ENCODE results near the gene NEDD4.
"Not testable (repeated sequence)": the region's sequence is repeated elsewhere in the genome, so short reads cannot be mapped to it uniquely, and the experiment has no call there.

The NEDD4 gene

DNA sequence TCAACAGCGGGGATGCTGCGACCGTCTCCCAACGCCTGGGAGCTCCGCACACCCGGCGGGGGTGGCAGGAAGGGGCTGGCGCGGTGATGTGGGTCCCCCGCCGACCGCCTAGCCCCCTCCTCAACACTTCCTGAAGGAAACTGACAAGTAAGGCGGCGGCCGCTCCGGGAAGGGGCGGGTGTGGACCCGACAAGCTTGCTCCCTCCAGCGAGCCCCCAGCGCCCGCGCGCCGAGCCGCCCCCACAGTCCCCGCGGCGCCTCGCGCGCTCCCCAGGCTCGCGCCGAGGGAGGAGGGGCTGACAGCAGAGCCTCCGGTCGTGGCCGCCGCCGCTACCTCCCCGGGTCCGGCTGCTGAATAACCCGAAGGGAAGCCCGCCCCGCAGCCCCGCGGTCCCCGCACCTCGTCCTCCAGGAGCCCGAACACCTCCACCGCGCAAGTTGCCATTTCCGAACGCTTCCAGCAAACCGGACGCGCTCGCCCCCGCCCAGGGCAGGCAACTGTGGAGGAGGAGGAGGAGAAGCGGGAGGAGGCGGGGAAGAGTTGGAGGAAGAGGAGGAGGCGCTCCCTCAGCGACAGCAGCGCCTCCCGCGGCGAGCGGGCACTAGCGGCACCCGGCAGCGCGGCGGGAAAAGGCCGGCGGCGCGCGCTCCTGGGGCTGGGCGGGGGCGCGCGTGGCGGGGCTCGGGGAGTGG lies at the start of gene NEDD4:
Gene NEDD4 (minus strand): TSS at position 502 of the 693 bp plus-strand sequence. CDS start 57 bp downstream, at position 445.
- peak; percentile 92 for DNase-seq

- no peak for DNase-seq
Measured at GRCh38 chr15:56042498-56042897, 49.1 kb upstream of the NEDD4 start.

GRCh38 chr15:56042031-56042430 lies 48.6 kb upstream of the NEDD4 start:
- DNase-seq: no peak

GRCh38 chr15:56040081-56041035 lies 46.9 kb upstream of the NEDD4 start:
- no peak for DNase-seq

- DNase-seq: no peak
Measured at GRCh38 chr15:56038707-56039106, 45.3 kb upstream of the NEDD4 start.

GRCh38 chr15:56038015-56038414 lies 44.6 kb upstream of the NEDD4 start:
- DNase-seq: no peak

DNA sequence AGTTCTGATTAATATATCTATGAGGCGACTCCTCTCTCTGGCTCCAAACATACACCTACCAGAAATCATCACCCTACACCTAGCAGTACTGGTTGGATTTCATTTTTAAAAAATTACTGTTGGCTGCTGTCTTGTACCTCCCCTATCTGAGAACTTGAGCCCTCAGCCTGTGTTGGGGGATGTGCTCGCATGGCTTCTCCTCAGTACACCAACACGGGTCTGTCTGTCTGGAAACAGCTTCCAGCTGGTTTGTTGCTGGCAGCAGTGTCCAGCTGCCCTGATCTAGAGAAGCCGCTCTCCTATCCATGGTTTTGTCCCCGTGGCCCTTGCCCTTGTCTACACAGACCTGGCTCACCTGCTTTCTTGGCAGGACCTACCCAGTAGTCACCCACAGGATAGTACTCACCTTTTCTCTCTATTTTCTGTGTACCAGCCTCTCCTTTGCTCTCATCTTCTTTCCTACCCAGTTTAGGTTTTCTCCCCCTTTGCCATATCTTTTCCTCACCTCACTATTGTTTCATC lies 43.2 kb upstream of the NEDD4 start:
- no peak for DNase-seq

- DNase-seq: no peak
Measured at GRCh38 chr15:56035166-56035565, 41.8 kb upstream of the NEDD4 start.

DNA sequence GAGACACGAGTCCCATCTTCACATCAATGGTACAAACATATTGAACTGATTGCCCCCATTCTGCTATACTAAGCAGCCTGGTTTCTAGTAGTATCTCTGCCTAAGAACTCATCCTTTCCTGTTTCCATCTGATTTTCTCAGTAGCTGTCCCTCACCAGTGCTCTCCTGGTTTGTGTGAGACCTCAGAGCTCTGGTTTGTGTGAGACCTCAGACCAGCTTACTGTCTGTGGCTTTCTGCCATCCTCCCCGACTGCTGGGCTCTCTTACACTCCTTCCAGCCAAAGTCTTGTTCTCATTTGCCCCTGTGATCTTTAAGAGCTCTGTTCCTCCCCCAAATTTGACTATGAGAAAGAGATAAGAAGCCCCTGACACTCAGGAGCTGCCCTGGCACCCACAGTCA lies 41.1 kb upstream of the NEDD4 start:
- DNase-seq: no peak

GRCh38 chr15:56032373-56032772 lies 39.0 kb upstream of the NEDD4 start:
- DNase-seq: no peak

DNA sequence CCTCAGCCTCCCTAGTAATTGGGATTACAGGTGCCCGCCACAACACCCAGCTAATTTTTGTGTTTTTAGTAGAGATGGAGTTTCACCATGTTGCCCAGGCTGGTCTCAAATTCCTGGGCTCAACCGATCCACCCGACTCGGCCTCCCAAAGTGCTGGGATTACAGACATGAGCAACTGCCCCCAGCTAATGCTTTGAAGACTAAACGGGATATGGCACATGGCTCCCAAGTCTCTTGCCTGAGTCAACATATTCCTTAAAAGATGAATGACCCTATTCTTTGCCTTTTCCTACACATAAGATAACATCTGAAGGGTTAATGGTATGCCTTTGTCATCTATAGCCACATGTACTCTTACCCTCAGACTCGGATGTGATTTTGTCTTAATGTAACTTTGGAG lies 38.4 kb upstream of the NEDD4 start:
- no peak for DNase-seq

DNA sequence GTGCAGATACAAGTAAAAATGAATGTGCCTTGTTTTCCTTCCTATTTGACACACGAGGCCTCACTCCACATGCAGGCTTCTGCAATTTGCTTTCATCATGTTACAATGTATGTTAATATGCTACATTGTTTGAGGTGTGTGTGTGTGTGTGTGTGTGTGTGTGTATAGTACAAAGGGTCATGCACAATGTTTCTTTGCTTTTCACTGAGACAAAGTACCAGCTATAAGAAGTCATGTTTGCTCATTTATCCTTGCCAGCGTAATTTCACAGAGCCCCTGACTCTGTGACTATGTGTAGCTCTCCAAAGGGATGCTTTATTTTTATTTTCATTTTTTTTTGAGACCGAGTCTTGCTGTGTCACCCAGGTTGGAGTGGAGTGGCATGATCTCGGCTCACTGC lies 38.0 kb upstream of the NEDD4 start:
- DNase-seq: no peak

GRCh38 chr15:56028430-56028829 lies 35.0 kb upstream of the NEDD4 start:
- DNase-seq: no peak

- DNase-seq: not testable (repeated sequence)
Measured at GRCh38 chr15:56023160-56023559, 29.7 kb upstream of the NEDD4 start.

- DNase-seq: no peak
Measured at GRCh38 chr15:56019819-56020486, 26.5 kb upstream of the NEDD4 start.

GRCh38 chr15:56019060-56019793 lies 25.8 kb upstream of the NEDD4 start:
- DNase-seq: no peak

GRCh38 chr15:56017920-56018319 lies 24.5 kb upstream of the NEDD4 start:
- no peak for DNase-seq

GRCh38 chr15:56017511-56017910 lies 24.1 kb upstream of the NEDD4 start:
- DNase-seq: no peak

GRCh38 chr15:56016281-56016680 lies 22.9 kb upstream of the NEDD4 start:
- DNase-seq: no peak

GRCh38 chr15:56014677-56015076 lies 21.3 kb upstream of the NEDD4 start:
- no peak for DNase-seq

DNA sequence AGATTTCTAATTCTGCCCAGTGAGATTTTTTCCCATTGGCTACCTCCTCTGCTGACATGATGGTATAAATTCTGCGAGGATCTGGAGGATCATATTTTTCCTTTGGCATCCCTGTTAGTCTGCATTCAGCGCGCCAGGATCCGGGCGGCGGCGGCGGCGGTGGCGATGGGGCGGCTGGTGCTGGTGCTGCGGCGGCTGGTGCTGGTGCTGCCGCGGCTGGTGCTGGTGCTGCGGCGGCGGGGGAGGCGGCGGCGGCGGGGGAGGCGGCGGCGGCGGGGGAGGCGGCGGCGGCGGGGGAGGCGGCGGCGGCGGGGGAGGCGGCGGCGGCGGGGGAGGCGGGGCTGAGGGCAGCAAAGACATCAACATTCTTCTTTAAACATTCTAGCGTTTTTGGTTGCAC lies 13.6 kb upstream of the NEDD4 start:
- not testable (repeated sequence) for DNase-seq

DNA sequence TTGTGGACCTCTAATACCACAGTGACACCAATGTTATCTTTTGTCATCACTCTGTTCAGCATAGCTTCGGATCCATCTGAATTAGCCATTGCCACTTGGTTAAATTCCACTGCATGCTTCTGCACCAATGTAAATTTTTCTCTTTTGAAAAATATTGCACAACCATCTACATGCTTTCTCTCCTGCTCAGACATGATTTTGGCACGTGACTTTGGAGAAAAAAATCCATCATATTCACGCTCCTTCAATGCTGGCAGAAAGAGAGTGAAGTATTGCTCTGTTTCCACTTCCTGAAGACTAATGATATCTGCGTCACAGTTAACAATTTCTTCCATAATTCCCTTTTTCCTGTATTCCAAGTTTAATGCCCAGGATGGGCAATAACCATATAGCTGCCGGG lies 13.0 kb upstream of the NEDD4 start:
- DNase-seq: not testable (repeated sequence)

GRCh38 chr15:56004281-56004680 lies 10.9 kb upstream of the NEDD4 start:
- DNase-seq: not testable (repeated sequence)
